Measurements from ENCODE around the gene G6PC1.
"Not testable (repeated sequence)": the region's sequence is repeated elsewhere in the genome, so short reads cannot be mapped to it uniquely, and the experiment has no call there.

G6PC1 gene

DNA sequence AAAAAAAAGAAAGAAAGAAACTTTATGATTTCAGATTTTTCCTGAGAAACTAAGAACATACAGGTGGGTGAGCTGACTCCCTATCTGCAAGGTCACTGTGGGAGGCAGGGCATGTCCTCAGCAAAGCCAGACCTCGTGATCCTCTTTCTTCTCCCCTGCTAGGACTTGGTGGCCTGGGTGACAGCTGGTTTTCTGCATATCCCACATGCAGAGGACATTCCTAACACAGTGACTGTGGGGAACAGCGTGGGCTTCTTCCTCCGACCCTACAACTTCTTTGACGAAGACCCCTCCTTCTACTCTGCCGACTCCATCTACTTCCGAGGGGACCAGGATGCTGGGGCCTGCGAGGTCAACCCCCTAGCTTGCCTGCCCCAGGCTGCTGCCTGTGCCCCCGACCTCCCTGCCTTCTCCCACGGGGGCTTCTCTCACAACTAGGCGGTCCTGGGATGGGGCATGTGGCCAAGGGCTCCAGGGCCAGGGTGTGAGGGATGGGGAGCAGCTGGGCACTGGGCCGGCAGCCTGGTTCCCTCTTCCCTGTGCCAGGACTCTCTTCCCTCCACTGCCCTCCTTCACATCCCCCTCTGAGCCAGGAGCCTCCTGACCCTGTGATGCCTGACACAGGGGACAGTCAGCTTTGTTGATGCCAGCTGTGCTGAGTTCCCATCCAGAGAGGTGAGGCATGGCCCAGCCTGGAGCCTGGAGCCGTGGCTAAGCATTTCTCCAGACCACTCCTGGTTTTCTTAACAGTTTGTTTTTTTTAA is 26.5 kb upstream of the G6PC1 start:
- DNase-seq: not testable (repeated sequence)

DNA sequence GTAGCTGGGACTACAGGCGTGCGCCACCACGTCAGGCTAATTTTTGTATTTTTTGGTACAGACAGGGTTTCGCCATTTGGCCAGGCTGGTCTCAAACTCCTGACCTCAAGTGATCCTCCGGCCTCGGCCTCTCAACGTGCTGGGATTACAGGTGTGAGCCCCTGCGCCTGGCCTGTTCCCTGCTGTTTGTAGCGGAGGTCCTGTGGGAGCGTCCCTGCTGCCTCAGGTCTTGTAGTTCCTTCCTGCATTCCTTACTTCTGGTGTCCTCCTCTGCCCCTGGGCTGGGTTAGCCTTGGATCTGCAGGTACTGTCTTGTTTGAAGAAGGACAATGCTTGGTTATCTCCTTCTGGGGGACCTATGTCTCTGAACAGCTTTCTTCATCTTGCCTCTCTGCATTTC is 23.6 kb upstream of the G6PC1 start:
- no peak for DNase-seq

GRCh38 chr17:42878123-42878880 is 22.3 kb upstream of the G6PC1 start:
- no peak for DNase-seq

GRCh38 chr17:42878924-42879595 is 21.5 kb upstream of the G6PC1 start:
- no peak for DNase-seq

- peak; percentile 22 for DNase-seq
Measured at GRCh38 chr17:42879596-42879985, 21.0 kb upstream of the G6PC1 start.

GRCh38 chr17:42880776-42881310 is 19.8 kb upstream of the G6PC1 start:
- no peak for DNase-seq

DNA sequence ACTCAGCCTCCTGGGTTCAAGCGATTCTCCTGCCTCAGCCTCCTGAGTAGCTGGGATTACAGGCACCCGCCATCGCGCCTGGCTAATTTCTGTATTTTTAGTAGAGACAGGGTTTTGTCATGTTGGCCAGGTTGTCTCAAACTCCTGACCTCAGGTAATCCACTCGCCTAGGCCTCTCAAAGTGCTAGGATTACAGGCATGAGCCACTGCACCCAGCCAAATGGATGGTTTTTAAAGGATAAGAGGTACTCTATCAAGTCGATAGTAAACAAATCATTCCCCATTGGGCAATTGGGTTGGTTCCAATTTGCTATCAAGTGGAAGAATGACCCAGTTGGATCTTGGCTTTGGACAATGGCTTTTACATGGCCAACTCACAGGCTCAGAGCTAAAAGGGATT is 18.9 kb upstream of the G6PC1 start:
- not testable (repeated sequence) for DNase-seq

DNA sequence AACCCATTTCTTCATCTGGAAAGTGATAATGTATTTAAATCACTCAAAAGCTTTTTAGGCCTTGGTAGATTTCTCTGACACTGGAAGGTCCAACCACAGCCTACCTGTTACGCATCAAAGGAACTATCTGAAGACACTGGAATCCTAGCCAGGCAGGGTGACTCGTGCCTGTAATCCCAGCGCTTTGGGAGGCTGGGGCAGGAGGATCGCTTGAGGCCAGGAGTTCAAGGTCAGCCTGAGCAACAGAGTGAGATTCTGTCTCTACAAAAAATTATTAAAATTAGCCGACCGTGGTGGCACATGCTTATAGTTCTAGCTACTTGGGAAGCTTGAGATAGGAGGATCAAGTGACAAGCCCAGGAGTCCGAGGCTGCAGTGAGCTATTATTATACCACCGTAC is 18.4 kb upstream of the G6PC1 start:
- DNase-seq: no peak

DNA sequence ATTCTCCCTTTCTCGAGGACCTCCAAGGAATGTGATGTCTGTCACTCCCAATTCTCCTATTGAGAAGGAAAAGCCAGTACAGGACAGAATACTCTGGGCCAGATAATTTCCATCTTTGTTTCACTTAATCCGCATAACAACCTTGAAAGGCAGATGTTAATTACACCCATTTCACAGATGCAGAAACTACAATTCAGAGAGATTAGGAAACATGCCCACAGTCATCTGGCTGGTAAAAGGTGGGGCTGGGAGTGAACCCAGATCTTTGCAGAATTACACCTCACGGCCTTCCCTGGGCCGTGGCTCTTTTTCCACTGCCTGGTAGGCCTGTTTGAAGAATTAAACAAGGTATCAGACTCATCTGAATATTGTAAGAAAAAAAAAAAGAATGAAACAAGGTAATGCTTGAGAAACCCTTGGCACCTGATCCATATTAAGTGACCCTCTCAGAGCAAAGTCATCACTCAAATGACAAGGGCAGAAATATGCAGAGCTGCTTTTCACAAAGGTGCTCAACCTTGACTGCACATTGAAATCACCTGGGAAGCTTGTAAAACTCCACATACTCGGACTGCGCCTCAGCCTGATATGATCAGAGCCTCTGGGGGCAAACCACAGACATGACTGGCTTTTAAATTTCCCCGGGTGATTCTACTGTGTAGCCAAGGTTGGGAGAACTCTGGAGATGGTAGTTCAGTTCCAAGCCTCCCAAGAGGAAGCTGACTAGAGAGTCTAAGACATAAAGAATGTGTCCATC is 16.6 kb upstream of the G6PC1 start:
- peak; percentile 74 for DNase-seq

DNA sequence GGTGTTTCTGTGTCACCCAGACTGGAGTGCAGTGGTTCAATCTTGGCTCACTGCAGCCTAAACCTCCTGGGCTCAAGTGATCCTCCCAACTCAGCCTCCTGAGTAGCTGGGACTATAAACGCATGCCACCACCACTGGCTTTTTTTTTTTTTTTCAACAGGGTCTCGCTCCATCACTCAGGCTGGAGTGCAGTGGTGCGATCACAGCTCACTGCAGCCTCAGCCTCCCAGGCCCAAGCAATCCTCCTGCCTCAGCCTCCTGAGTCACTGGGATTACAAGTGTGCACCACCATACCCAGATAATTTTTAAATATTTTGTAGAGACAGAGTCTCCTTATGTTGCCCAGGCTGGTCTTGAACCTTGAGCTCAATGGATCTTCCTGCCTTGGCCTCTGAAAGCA is 14.8 kb upstream of the G6PC1 start:
- not testable (repeated sequence) for DNase-seq

GRCh38 chr17:42886283-42887176 is 14.1 kb upstream of the G6PC1 start:
- DNase-seq: no peak

DNA sequence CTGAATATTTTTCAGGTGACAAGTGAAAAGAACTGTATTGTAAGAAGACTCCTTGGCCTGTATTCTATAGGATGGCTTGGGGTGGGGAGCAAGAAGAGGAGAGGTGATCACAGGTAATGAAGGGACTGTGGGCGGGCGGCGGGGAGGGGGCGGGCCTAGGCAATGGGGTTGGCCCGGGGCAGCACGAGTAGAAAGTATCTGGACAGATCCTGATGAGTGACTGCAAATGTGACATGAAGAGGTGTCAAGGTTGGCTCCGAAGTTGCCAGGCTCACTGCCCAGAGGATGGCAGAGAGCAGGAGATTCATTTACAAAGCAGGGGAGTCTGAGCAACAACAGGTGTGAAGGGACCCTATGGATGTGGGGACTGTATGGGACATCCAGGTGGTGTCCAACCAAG is 10.8 kb upstream of the G6PC1 start:
- DNase-seq: no peak

GRCh38 chr17:42891539-42892152 is 9.0 kb upstream of the G6PC1 start:
- no peak for DNase-seq

DNA sequence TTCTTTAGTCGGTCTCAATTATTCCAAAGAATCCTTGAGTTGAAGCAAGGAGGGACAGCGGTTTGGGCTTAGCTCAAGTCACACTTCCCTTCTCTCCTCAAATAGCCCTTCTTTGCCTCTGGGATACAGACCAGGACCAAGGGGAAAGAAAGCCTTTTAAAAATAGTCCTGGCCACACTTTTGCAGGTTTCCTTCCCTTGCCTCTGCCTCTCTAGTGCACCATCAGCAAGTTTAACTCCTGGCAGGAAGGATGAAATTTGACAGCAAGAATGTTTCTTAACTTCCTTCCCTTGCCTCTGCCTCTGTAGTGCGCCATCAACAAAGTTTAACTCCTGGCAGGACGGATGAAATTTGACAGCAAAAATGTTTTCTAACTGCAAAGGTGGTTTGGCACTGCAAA is 7.2 kb upstream of the G6PC1 start:
- DNase-seq: no peak

GRCh38 chr17:42894283-42895184 is 6.1 kb upstream of the G6PC1 start:
- DNase-seq: no peak

- DNase-seq: peak; percentile 83
Measured at GRCh38 chr17:42895185-42895555, 5.4 kb upstream of the G6PC1 start.

GRCh38 chr17:42898147-42898811 is 2.3 kb upstream of the G6PC1 start:
- DNase-seq: no peak

GRCh38 chr17:42899981-42900380 is 618 bp upstream of the G6PC1 start:
- not testable (repeated sequence) for DNase-seq

DNA sequence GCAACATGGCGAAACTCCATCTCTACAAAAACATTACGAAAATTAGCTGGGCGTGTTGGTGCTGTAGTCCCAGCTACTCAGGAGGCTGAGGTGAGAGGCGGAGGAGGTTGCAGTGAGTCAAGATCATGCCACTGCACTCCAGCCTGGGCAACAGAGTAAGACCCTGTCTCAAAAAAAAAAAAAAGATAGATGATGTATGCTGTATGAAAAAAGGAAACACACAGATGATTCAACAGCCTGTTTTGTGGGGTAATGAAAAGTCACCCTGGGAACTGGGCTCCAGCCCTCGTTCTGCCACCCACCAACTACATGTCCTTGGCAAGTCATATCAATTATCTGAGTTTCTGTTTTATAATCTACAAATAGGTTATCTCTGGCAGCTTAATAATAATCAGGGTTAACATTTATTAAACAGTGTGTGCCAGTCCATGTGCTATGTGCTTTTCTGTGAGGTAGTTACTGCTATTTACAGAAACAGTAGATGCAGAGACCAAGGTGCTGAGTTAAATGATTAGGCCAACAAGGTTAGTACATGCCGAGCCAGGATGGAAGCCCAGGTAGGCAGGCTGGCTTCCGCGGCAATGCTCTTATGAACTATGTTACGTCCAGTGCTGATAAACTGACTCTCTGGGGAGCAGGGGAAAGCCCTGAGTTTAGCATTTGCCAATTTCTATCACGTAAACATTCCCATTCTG is 1.1 kb downstream of the G6PC1 start:
- no peak for DNase-seq

Measured in NCI-H226 (cell line).